ENCODE data around the gene ELMO3.

The ELMO3 gene

GRCh38 chr16:67183627-67184452, 15.1 kb upstream of the ELMO3 start, which contains the start of gene MATCAP1:
TSS of gene MATCAP1 (minus strand) at chr16:67183963. CDS start at chr16:67180610, 3,353 bp downstream.
- peak; percentile 84 for DNase-seq (ENCODE audit: low read depth)

DNA sequence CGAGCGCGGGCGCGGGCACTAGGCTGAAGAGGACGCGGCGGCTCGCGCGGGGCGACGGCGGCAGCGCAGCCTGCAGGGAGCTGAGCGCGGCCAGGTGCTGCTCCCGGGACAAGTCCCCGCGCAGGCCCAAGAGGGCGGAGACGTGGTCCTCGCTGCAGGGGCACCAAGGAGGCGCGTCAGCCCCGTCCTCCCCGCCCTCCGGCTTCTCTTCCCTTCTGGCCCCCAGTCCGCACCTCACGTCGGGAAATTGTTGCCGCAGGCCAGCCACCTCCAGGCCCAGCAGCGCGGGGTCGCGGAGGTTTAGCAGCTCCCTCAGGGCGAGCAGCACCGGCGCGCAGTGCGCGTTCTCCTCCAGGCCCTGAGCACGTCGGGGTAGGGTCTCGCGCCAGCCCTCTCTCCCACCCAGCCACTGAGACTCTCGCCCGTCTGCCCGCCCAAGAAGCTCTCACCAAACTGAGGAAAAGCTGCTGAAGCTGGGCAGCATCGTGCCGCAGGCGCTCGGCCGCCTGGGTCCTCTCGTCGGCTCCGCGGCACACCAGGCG, 14.4 kb upstream of the ELMO3 start:
- DNase-seq (ENCODE audit: low read depth): no peak

GRCh38 chr16:67184995-67185650, 13.8 kb upstream of the ELMO3 start:
- DNase-seq (ENCODE audit: low read depth): peak; percentile 73

DNA sequence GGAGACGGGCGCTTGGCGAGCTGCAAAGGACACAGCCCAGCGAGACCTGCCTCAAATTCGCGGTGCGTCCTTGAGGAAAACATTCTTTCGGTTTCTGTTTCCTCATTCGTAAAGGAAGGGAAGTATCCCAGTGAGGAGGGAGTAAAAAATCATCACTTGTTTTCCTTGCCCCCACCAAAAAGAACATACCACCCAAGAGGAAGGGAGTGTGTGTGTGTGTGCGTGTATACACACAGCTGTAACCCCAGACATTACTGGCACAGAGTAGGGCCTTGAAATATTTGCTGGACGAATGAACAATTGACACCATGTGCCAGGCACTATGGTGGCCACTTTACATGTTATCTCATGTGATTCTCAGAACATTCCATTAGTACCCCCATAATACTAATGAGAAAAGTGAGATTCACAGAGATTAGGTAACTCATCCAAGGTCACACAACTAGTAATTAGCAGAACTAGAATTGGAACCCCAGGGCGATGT, 13.2 kb upstream of the ELMO3 start:
- DNase-seq (ENCODE audit: low read depth): no peak

- DNase-seq (ENCODE audit: low read depth): no peak
Observed at GRCh38 chr16:67186550-67186950, 12.4 kb upstream of the ELMO3 start.

DNA sequence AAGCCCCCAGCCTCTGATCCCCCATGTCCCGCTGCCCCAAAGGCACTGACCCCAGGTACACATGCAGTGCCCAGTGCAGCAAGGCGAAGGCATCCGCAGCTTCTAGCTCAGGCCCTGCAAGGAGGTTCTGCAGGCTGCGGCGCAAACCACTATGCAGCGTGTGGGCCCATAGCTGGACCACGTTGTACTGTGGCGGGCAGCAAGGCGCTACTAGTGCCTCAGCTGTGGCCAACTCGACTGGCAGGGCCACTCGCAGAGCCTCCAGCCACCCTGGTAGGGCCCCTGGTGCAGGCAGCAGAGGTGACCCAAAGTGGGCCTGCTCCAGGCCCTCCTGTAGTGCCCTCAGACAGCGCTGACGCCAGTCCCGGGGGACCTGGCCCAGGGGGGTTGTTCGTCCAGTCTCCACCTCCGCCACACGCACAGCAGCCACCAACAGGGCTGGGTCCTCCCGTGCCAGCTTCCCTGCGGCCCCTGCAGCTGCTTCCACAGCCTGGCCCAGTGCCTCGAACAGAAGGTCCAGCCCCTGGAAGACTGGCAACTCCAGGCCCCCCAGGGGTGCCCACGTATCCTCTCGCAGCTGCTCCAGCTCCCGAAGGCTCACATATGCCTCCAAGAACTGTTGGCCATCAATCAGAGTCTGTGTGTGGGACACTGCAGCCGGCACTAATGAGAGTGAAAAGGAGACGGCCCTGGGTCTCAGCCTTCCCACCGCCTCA, 11.6 kb upstream of the ELMO3 start:
- DNase-seq (ENCODE audit: low read depth): no peak

- DNase-seq (ENCODE audit: low read depth): no peak
Observed at GRCh38 chr16:67188323-67188722, 10.6 kb upstream of the ELMO3 start.

GRCh38 chr16:67188798-67189197, 10.1 kb upstream of the ELMO3 start:
- DNase-seq (ENCODE audit: low read depth): no peak

- no peak for DNase-seq (ENCODE audit: low read depth)
Observed at GRCh38 chr16:67190041-67190440, 8.9 kb upstream of the ELMO3 start, which contains the start of gene EXOC3L1. TSS of gene EXOC3L1 (minus strand) at chr16:67190136. CDS start at chr16:67189676, 460 bp downstream.

DNA sequence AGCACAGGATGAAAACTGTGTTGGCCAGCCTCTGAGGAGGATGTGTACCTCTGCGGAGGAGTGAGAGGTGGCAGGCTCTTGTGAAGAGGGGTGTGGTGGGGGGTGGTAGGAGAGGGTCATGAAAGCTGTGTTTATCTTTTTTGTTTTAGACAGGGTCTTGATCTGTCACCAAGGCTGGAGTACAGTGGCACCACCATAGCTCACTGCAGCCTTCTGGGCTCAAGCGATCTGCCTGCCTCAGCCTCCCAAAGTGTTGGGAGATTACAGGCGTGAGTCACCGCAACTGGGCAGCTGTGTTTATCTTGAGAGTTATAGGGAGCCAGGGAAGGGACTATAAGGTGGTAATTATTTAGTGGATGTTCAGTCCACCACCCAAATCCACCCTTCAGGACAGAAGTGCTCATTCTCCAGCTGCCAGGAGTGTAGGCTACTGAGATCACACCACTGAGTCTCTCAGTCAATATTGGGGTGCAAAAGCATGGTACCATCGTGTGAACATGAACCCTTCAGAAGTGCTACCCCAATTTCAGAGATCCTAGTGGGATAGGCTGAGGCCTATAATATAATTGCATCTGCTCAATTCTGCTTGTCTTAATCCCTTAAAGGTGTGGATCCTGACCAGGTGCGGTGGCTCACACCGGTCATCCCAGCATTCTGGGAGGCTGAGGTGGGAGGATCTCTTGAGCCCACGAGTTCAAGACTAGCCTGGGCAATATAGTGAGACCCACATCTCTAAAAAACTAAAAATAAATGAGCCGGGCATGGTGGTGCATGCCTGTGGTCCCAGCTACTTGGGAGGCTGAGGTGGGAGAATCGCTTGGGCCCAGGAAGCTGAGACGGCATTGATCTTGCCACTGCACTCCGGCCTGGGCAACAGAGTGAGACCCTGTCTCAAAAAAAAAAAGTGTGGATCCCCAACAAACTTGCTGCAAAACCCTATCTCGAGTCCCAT, 8.2 kb upstream of the ELMO3 start:
- DNase-seq (ENCODE audit: low read depth): no peak

- no peak for DNase-seq (ENCODE audit: low read depth)
Observed at GRCh38 chr16:67191411-67191994, 7.4 kb upstream of the ELMO3 start.

DNA sequence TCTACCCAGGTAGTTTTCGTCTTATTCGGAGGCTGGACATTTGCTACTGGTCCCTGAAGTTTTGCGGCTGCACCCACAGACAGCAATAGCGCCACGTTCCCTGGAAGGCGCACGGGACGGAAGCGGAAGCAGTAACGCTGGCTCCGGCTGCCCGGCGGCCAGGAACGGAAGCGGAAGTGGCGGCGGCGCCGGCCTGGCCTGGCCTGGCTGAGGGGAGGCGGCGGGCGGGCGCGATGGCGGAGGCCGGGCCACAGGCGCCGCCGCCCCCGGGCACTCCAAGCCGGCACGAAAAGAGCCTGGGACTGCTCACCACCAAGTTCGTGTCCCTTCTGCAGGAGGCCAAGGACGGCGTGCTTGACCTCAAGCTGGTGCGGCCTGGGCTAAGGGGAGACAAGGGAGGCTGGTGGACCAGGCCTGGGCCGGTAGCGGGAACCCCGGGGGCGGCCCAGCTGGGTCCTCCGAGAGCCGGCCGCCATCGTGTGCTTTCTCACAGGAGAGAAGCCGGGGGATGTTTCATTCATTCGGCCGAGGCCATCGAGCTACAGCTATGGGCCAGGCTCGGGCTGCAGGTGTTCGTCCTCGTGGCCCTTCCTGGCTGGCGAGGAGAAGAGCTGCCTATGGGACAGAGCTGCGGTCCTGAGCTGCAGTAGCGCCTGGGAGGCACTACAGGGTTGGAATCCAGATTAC, 6.8 kb upstream of the ELMO3 start, which contains the start of gene E2F4:
Gene E2F4 (plus strand): TSS at position 161 of the 687 bp plus-strand sequence. CDS start 73 bp downstream, at position 234.
- peak; percentile 69 for DNase-seq (ENCODE audit: low read depth)

DNA sequence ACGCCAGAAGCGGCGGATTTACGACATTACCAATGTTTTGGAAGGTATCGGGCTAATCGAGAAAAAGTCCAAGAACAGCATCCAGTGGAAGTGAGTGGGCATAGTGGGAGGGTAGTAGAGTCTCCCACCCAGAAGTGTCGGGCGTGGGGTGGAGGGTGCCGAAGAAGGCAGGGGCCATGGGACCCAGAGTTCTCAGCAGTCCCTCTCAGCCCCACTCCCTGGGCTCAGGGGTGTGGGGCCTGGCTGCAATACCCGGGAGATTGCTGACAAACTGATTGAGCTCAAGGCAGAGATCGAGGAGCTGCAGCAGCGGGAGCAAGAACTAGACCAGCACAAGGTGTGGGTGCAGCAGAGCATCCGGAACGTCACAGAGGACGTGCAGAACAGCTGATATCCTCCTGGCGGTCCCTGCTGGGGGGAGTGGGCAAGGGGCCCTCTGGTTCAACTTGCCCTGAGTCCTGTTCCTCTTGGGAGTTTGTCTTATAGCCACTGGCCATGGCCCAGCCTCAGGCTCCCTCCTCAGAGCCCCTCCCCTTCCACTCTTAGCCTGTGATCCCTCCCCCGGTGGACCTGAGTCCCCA, 6.1 kb upstream of the ELMO3 start:
- DNase-seq (ENCODE audit: low read depth): no peak

GRCh38 chr16:67193536-67193935, 5.4 kb upstream of the ELMO3 start:
- DNase-seq (ENCODE audit: low read depth): no peak

DNA sequence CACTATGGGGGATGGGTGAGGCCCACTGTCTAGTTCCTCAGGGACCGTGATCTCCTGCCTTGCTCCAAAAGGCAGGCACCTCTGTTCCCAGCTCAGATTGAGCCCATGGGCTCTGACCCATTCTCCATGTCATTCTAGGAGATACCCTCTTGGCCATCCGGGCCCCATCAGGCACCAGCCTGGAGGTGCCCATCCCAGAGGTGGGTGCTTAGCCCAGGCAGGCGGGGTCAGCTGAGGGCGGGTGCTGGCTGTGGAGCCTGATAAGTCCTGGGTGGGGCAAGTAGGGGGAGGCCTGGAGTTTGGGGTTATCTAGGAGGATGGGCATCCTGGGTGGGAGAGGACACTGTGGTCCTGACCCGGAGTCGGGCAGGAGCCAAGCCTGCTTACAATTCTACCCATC, 4.7 kb upstream of the ELMO3 start:
- no peak for DNase-seq (ENCODE audit: low read depth)

- DNase-seq (ENCODE audit: low read depth): no peak
Observed at GRCh38 chr16:67195676-67196075, 3.3 kb upstream of the ELMO3 start.

GRCh38 chr16:67196881-67197280, 2.0 kb upstream of the ELMO3 start:
- DNase-seq (ENCODE audit: low read depth): no peak

DNA sequence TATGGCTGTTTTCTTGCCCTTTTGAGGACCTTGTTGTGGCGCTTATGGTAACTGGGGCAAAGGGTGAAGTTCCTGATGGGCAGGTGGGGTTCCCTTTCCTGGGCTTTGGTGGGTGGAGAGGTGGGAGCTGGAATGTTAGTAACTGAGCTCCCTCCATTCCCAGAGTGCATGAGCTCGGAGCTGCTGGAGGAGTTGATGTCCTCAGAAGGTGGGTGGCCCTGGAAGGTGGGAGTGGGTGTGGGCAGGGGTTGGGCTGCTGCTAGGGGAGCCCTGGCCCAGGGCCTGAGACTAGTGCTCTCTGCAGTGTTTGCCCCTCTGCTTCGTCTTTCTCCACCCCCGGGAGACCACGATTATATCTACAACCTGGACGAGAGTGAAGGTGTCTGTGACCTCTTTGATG, 1.2 kb upstream of the ELMO3 start:
- DNase-seq (ENCODE audit: low read depth): no peak

DNA sequence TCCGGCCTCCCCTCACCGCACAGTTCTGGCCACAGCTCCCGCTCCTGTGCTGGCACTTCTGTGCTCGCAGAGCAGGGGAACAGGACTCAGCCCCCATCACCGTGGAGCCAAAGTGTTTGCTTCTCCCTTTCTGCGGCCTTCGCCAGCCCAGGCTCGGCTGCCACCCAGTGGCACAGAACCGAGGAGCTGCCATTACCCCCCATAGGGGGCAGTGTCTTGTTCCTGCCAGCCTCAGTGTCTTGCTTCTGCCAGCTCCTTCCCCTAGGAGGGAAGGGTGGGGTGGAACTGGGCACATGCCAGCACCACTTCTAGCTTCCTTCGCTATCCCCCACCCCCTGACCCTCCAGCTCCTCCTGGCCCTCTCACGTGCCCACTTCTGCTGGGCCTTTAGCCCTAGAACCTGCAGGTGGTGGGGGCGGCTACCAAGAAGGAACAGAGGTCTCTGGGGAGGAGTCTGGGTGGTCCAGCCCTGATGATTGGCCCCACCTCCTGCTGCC, 645 bp upstream of the ELMO3 start:
- DNase-seq (ENCODE audit: low read depth): no peak

Measured in stimulated activated CD8-positive, alpha-beta memory T cell treated with anti-CD3 and anti-CD28 coated beads, Interleukin-15, amount 100 ng/mL, for 1 hour (primary cell).